Natural killer cell (primary cell): Measurements from ENCODE around the gene TRA2B. TPM values are rescaled to one million over a fixed set of nuclear protein-coding genes. Genes with fewer than 3 reads are reported as not detected.

ENCODE experiments used
- ATAC-seq, 3 donors: fragments of 150-1000 bp in 2 of 3; fragments of 200-7000 bp in 1 of 3; cut with Tn5 transposase; 1 replicate in 1 of 3; 2 replicates in 2 of 3; pipeline ENCODE4 v1.10.0; 2021; ENCODE audit warnings: mild to moderate bottlenecking in 2 of 3, moderate library complexity in 2 of 3
- DNase-seq, 2 donors: peaks; one replicate each; pipeline versions ENCODE4 v3.0.0 to v3.0.0-alpha.2; 2013 to 2021; ENCODE audit warnings: mixed read lengths in 1 of 2
- H3K27ac ChIP-seq: one replicate; pipeline ENCODE4 v1.5.1; 2013; ENCODE audit warnings: mild to moderate bottlenecking, low read length
- H3K27me3 ChIP-seq: one replicate; pipeline ENCODE4 v1.6.1; 2013; ENCODE audit warnings: low read length; ENCODE audit not compliant: control insufficient read depth, insufficient read depth
- H3K36me3 ChIP-seq: one replicate; pipeline ENCODE4 v1.6.1; 2013; ENCODE audit warnings: low read length; ENCODE audit not compliant: control insufficient read depth, insufficient read depth
- H3K4me1 ChIP-seq: one replicate; pipeline ENCODE4 v1.6.1; 2013; ENCODE audit warnings: low read length; ENCODE audit not compliant: control insufficient read depth, insufficient read depth
- H3K4me3 ChIP-seq: one replicate; pipeline ENCODE4 v1.5.1; 2013; ENCODE audit warnings: low read length
- H3K9me3 ChIP-seq: one replicate; pipeline ENCODE4 v1.6.1; 2013; ENCODE audit warnings: low read length; ENCODE audit not compliant: control insufficient read depth, insufficient read depth
- H3K27ac Mint-ChIP-seq, 2 donors: one replicate each; pipeline ENCODE4 v1.8.0; 2022; ENCODE audit warnings: mild to moderate bottlenecking in 2 of 2, mixed read lengths in 2 of 2, moderate library complexity in 1 of 2
- H3K27me3 Mint-ChIP-seq, 2 donors: one replicate each; pipeline ENCODE4 v1.8.0; 2022; ENCODE audit warnings: low read depth in 2 of 2, mixed read lengths in 2 of 2
- H3K36me3 Mint-ChIP-seq: one replicate; pipeline ENCODE4 v1.8.0; 2022; ENCODE audit warnings: mixed read lengths
- H3K4me1 Mint-ChIP-seq, 2 donors: one replicate each; pipeline ENCODE4 v1.8.0; 2022; ENCODE audit warnings: mixed read lengths in 2 of 2
- H3K4me3 Mint-ChIP-seq: one replicate; pipeline ENCODE4 v1.8.0; 2022; ENCODE audit warnings: mild to moderate bottlenecking, moderate library complexity, mixed read lengths
- H3K9me3 Mint-ChIP-seq, 2 donors: one replicate each; pipeline ENCODE4 v1.8.0; 2022; ENCODE audit warnings: mixed read lengths in 2 of 2
- WGBS: methylation state at CpG from one replicate; pipeline ENCODE4 v1.1.7; 2013; ENCODE audit warnings: missing lambda C conversion rate; ENCODE audit not compliant: insufficient coverage; 5-methylcytosine and 5-hydroxymethylcytosine counted together
- intact Hi-C: fragments of 100-400 bp; cut with micrococcal nuclease; formaldehyde crosslinking; loops from one replicate; pipeline ENCODE4 v1.14.2; 2022
- total RNA-seq, 4 donors: library from RNA; stranded (reverse); fragments of 120-200 nt in 1 of 4; gene quantifications; one replicate each; pipeline versions ENCODE4 v1.2.3 to v1.2.4, GENCODE V29; 2013 to 2022
- TF ChIP-seq, protein P1 (sequence below): fragments of 200-600 bp; IDR thresholded peaks from one replicate; pipeline ENCODE4 v1.8.0; 2022; ENCODE audit warnings: antibody characterized with exemption

The TRA2B gene
- total RNA-seq, 3 donors from 2014 or later (not counting 1 experiment from before 2014, with no cell fraction given): 565 to 669 (median 596) TPM

DNA sequence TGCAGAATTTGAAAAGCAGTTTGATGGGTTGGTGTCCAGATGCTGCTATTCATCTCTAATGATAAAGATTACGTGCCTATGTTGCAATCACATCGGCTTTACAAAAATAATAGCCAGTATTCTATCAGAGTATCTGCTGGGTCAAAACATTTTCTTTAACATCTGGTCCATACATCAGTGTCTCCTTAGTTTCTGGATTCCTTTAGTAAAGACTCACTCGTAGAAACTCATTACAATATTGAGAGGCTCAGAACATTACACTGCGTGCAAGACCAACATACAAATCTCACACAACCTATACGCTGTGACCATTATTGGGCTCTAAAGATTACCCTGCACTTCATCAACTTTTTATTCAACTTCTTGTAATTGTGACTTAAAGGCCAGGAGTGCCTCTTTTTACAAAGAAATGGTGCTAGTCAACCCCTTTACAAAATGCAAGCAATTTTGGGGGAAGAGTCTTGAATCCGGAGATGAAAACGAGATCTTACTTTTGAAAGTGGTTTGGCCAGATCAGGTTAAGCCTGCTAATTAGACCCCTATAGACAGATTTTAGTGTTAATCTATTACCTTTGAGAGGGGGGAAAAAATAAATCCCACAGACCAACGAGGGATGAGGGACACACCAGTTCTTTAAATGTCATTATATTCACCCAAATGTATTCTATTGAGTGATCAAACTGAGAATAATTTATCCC, 2.9 kb downstream of the TRA2B start:
- DNase-seq: no peak
- Histone ChIP-seq H3K36me3 (peaks cover 11% of the 10 kb centered on the region), H3K9me3 (no peaks in the 10 kb centered on the region), H3K4me3 (peak overlapping the region; percentile 100), H3K27me3 (no peaks in the 10 kb centered on the region), H3K4me1 (peaks cover 13% of the 10 kb centered on the region), H3K27ac (no peak overlapping the region)
- H3K36me3 Mint-ChIP-seq: peaks cover 12% of the 10 kb centered on the region
- peak overlapping the region; percentile 100 for H3K4me3 Mint-ChIP-seq
- peak overlapping the region; percentile 100 for H3K27ac Mint-ChIP-seq
- H3K27me3 Mint-ChIP-seq: no peaks in the 10 kb centered on the region
- intact Hi-C loops: loop anchor here (1.0 to 10.0 kb wide), 5 partner anchors 8 to 847 kb away; partner anchors contain the start of genes EIF4A2 and SENP2
- TF ChIP-seq, protein P1, sequence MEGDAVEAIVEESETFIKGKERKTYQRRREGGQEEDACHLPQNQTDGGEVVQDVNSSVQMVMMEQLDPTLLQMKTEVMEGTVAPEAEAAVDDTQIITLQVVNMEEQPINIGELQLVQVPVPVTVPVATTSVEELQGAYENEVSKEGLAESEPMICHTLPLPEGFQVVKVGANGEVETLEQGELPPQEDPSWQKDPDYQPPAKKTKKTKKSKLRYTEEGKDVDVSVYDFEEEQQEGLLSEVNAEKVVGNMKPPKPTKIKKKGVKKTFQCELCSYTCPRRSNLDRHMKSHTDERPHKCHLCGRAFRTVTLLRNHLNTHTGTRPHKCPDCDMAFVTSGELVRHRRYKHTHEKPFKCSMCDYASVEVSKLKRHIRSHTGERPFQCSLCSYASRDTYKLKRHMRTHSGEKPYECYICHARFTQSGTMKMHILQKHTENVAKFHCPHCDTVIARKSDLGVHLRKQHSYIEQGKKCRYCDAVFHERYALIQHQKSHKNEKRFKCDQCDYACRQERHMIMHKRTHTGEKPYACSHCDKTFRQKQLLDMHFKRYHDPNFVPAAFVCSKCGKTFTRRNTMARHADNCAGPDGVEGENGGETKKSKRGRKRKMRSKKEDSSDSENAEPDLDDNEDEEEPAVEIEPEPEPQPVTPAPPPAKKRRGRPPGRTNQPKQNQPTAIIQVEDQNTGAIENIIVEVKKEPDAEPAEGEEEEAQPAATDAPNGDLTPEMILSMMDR: no peak
- peaks cover 82% of the 10 kb centered on the region in 2 donors for H3K4me1 Mint-ChIP-seq
- ATAC-seq: no peak
- WGBS: 2% methylated on average over 5 of the region's 8 CpGs
- H3K9me3 Mint-ChIP-seq: no peaks in the 10 kb centered on the region

DNA sequence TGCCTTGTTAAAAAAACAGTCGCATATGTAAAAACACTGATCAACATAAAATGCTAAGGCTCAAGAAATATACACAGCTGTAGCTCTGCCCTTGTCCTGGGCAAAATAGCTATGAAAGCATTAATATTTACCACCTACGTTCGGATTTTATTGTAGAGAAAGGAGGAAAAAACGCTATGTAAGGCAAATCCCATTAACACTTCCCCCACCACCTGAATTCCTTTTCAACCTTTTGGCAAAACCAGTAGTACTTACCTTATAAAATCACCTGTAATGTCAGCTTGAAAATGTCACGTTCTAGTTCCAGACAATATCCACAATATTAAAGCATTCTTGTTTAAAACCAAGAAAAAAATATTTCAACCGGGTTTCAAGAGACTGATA, 3.6 kb downstream of the TRA2B start:
- H3K27me3 ChIP-seq: no peaks in the 10 kb centered on the region
- H3K4me3 ChIP-seq: peak overlapping the region; percentile 100
- intact Hi-C loops: loop anchor here (2.0 to 10.0 kb wide), 3 partner anchors 13 to 347 kb away; partner anchors contain the start of gene SENP2
- ATAC-seq (no peak), DNase-seq (no peak)
- peaks cover 16% of the 10 kb centered on the region for H3K4me1 ChIP-seq
- no peak overlapping the region for H3K27ac ChIP-seq
- WGBS: 6% methylated on average over 2 of the region's 6 CpGs
- H3K9me3 Mint-ChIP-seq: no peaks in the 10 kb centered on the region
- TF ChIP-seq, protein P1: no peak
- peak overlapping the region; percentile 100 for H3K4me3 Mint-ChIP-seq
- no peaks in the 10 kb centered on the region for H3K9me3 ChIP-seq
- no peaks in the 10 kb centered on the region for H3K27me3 Mint-ChIP-seq
- H3K4me1 Mint-ChIP-seq: peaks cover 89 to 90% of the 10 kb centered on the region in 2 donors
- H3K27ac Mint-ChIP-seq: peak overlapping the region; percentile 100
- H3K36me3 Mint-ChIP-seq: peaks cover 12% of the 10 kb centered on the region
- H3K36me3 ChIP-seq: peaks cover 15% of the 10 kb centered on the region

DNA sequence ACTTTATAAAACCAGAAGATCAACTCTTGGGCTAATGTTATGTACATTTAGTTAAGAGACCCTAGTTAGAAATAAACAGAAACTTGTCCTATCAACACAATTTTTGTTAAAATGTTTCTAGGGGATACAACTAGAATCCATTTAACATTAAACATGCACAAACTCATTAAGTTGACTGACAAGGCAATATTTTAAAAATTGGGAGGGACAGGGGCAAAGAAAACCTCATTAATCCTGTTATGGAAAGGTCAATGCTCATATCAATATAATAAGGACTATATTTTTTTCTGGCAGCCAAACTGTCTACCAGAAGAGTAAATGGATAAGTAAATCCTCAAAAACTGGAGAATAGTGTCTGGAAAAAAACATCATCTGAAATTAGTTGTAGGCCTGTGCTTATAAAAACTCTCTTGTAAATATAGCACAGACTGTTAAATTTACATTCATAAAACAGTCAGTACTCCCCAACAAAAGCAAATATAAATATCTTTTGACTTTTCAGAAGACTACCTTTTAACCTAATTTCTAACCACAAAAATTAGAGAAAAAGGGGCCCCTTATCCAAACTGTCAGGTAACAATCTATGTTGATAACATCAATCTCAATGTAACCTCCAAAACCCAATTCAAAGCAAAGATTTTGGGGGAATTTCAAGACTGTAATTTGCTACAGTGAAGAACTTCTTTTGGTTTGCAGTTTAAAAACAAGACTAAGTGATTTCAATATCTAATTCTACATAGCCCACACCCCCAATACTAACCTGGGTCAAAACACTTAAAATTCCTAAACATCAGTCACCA, 4.2 kb downstream of the TRA2B start:
- ATAC-seq (no peak), DNase-seq (peak in 1 of 2 donors; percentile 34)
- H3K9me3 ChIP-seq: no peaks in the 10 kb centered on the region
- peaks cover 12% of the 10 kb centered on the region for H3K36me3 Mint-ChIP-seq
- H3K27me3 ChIP-seq: no peaks in the 10 kb centered on the region
- peak overlapping the region; percentile 100 for H3K4me3 ChIP-seq
- H3K4me3 Mint-ChIP-seq: peak overlapping the region; percentile 100
- H3K27ac ChIP-seq: no peak overlapping the region
- no peaks in the 10 kb centered on the region for H3K27me3 Mint-ChIP-seq
- peaks cover 95 to 96% of the 10 kb centered on the region in 2 donors for H3K4me1 Mint-ChIP-seq
- H3K9me3 Mint-ChIP-seq: no peaks in the 10 kb centered on the region
- TF ChIP-seq, protein P1: no peak
- intact Hi-C loops: loop anchor here (2.0 to 10.0 kb wide), 3 partner anchors 13 to 346 kb away; partner anchors contain the start of gene SENP2
- peak overlapping the region; percentile 100 for H3K27ac Mint-ChIP-seq
- H3K36me3 ChIP-seq: peaks cover 15% of the 10 kb centered on the region
- H3K4me1 ChIP-seq: peaks cover 16% of the 10 kb centered on the region
